ENCODE measurements around the gene PRELID1. TPM values are rescaled to one million over a fixed set of nuclear protein-coding genes. Genes with fewer than 3 reads are reported as not detected.
A peak's percentile ranks its signal among the peaks of the same experiment; 100 is the strongest.

The PRELID1 gene
- total RNA-seq, 1 donor from 2014 or later: 88.2 TPM

DNA sequence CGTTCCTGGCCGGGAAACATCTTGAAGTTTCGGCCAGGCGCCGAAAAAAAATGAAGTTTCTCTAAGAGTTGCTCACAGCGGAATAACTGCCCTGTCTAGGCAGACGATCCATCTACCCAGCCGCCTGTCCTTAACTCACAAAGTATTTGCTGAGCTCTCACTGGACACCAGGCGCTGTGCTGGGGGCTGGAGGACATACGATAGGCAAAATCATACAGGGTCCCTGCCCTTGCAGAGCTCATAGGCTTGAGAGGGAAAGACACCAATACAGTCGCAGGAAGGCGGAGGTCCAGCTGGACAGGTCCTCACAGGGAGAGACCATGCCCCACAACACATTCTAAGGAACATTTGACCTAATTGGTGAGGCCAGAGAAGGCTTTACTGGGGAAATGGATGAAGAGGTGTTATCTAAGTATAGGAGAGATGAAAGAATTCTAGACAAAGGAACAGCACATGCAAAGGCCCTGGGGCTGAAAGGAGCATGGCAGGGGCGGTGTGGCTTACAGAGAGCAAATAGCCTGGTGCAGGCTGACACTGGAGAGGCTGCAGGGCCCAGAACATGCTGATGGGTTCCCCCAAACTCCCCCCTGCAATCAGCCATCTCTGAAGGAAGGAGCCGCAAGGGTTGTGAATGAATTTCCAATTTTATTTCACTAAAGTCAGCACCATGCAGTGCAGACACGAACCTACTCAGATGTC lies 10.1 kb downstream of the PRELID1 start:
- no peak overlapping the region for H3K27ac Mint-ChIP-seq (ENCODE audit: unreplicated experiment)
- H3K9me3 Mint-ChIP-seq (ENCODE audit: unreplicated experiment): peaks cover 2% of the 10 kb centered on the region
- peaks cover 4% of the 10 kb centered on the region for H3K36me3 Mint-ChIP-seq (ENCODE audit: unreplicated experiment)
- peaks cover 6% of the 10 kb centered on the region for H3K27me3 Mint-ChIP-seq (ENCODE audit: unreplicated experiment)
- peaks cover 7% of the 10 kb centered on the region for H3K4me1 Mint-ChIP-seq (ENCODE audit: low read depth, unreplicated experiment)
- H3K4me3 Mint-ChIP-seq (ENCODE audit: unreplicated experiment): no peak overlapping the region
- no peak for TF ChIP-seq CTCF (IDR thresholded peaks at IDR 0.05; ENCODE audit: partially characterized antibody, unreplicated experiment)
- no peak for DNase-seq

DNA sequence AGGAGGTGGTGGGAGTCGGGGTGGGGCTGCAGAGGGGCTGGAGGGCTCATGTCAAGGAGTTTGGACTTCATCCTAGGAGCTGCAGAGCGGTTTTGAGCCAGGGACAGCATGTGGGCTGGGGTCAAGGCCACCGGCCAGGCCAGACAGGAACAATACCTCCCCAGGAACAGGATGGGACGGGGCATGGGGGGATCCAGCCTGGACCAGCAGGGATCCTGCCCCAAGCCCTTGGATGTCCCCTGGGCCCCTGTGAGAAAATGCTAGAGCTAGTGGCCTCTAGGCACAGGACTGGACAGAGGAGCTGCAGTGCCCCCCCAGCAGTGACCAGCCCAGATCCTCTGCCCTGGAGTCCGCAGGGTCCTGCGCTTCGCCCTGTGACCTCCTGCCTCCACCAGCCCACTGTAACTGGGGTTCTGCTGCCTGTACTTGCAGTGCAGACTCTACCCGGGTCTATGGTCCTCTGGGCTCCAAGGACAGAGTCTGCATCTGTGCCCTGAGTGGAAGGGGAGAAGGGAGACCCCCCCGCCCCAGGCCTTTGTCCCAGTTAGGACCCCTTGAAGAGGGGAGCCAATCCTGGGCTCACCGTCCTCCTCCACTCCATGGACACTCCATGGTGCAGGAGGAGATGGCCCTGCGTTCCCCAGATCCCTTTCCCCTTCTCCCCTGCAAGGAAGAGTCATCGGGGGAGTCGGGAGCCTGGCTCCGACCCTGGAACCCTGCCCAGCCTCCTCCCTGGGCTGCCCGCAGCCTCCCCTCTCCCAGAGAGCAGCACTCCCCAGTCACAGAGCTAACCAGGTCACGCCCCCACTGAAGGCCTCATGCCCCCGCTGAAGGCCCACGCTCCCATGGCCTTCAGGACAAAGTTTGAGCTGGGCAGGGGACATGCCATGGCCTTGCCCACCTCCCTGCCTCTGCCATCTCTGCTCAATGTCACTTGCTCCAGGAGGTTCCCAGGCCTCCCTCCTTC lies 11.1 kb downstream of the PRELID1 start:
- H3K4me3 Mint-ChIP-seq (ENCODE audit: unreplicated experiment): no peak overlapping the region
- H3K27me3 Mint-ChIP-seq (ENCODE audit: unreplicated experiment): peaks cover 6% of the 10 kb centered on the region
- H3K36me3 Mint-ChIP-seq (ENCODE audit: unreplicated experiment): peaks cover 4% of the 10 kb centered on the region

DNA sequence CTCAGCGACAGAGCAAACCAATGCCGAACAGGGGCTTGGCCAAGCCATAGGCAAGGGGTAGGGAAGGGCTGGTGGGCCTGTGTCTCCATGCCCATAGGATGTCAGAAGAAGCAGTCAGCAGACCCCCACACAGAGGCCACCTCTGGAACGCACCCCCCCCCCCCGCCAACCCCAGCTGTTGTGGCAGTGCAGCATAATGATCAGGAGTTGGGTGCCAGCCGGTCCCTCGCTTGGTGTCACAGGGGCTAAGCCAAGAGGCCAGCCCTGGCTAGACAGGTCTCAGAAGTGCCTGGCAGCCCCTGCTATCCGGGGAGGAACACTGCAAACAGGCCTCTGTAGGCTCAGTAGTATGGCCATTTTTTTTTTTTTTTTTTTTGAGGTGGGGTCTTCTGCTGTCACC lies 11.8 kb downstream of the PRELID1 start:
- H3K36me3 Mint-ChIP-seq (ENCODE audit: unreplicated experiment): peaks cover 4% of the 10 kb centered on the region
- H3K4me1 Mint-ChIP-seq (ENCODE audit: low read depth, unreplicated experiment): peaks cover 4% of the 10 kb centered on the region
- H3K27ac Mint-ChIP-seq (ENCODE audit: unreplicated experiment): no peak overlapping the region
- peaks cover 4% of the 10 kb centered on the region for H3K9me3 Mint-ChIP-seq (ENCODE audit: unreplicated experiment)
- peaks cover 6% of the 10 kb centered on the region for H3K27me3 Mint-ChIP-seq (ENCODE audit: unreplicated experiment)
- DNase-seq: no peak
- H3K4me3 Mint-ChIP-seq (ENCODE audit: unreplicated experiment): no peak overlapping the region
- no peak for TF ChIP-seq CTCF (IDR thresholded peaks at IDR 0.05; ENCODE audit: partially characterized antibody, unreplicated experiment)

More for the DNA sequence above, 11.1 kb downstream of the PRELID1 start:
- TF ChIP-seq CTCF (IDR thresholded peaks at IDR 0.05; ENCODE audit: partially characterized antibody, unreplicated experiment): no peak
- Mint-ChIP-seq H3K27ac (ENCODE audit: unreplicated experiment) (no peak overlapping the region), H3K4me1 (ENCODE audit: low read depth, unreplicated experiment) (peaks cover 7% of the 10 kb centered on the region), H3K9me3 (ENCODE audit: unreplicated experiment) (peaks cover 4% of the 10 kb centered on the region)
- no peak for DNase-seq

- no peak for TF ChIP-seq CTCF (IDR thresholded peaks at IDR 0.05; ENCODE audit: partially characterized antibody, unreplicated experiment)
- H3K4me1 Mint-ChIP-seq (ENCODE audit: low read depth, unreplicated experiment): peaks cover under 1% of the 10 kb centered on the region
- H3K27ac Mint-ChIP-seq (ENCODE audit: unreplicated experiment): peak overlapping the region; percentile 77
- H3K27me3 Mint-ChIP-seq (ENCODE audit: unreplicated experiment): peaks cover 2% of the 10 kb centered on the region
- H3K36me3 Mint-ChIP-seq (ENCODE audit: unreplicated experiment): peaks cover 4% of the 10 kb centered on the region
- peaks cover 4% of the 10 kb centered on the region for H3K9me3 Mint-ChIP-seq (ENCODE audit: unreplicated experiment)
- DNase-seq: no peak
- H3K4me3 Mint-ChIP-seq (ENCODE audit: unreplicated experiment): no peak overlapping the region
Observed at GRCh38 chr5:177316005-177316404, 12.4 kb downstream of the PRELID1 start.

Data from glutamatergic neuron (in vitro differentiated cells).